Prostate gland (tissue), 2 donors: ENCODE measurements around the gene SUSD1. TPM values are rescaled to one million over a fixed set of nuclear protein-coding genes. Genes with fewer than 3 reads are reported as not detected.

ENCODE experiments used
- DNase-seq: peaks from one replicate; pipeline ENCODE4 v3.0.0-alpha.2; 2019; ENCODE audit warnings: low spot score
- H3K27ac ChIP-seq, 2 donors: fragments of 200-600 bp; sonication (generic); 2 replicates each; pipeline ENCODE4 v1.5.1; 2017 to 2019
- H3K27me3 ChIP-seq: fragments of 200-600 bp; sonication (generic); replicated peaks from 2 replicates; pipeline ENCODE4 v1.5.1; 2019; ENCODE audit not compliant: insufficient read depth
- H3K36me3 ChIP-seq, 2 donors: fragments of 200-600 bp; sonication (generic); 1 replicate in 1 of 2; 2 replicates in 1 of 2; pipeline versions ENCODE4 v1.5.1 to v1.8.1; 2017 to 2019
- H3K4me1 ChIP-seq: fragments of 200-600 bp; sonication (generic); replicated peaks from 2 replicates; pipeline ENCODE4 v1.5.1; 2019
- H3K4me3 ChIP-seq, 2 donors: fragments of 200-600 bp; sonication (generic); 2 replicates each; pipeline ENCODE4 v1.5.1; 2017 to 2019
- H3K9me3 ChIP-seq: fragments of 200-600 bp; sonication (generic); 2 replicates; pipeline ENCODE4 v1.5.1; 2017
- CTCF ChIP-seq, 4 experiments: fragments of 200-600 bp in 2 of 4; fragments of 450-650 bp in 2 of 4; sonication (generic) in 2 of 4; IDR thresholded peaks; 1 replicate in 3 of 4; 2 replicates in 1 of 4; pipeline ENCODE4 v1.5.1; 2016 to 2019; ENCODE audit warnings: antibody characterized with exemption in 4 of 4, mild to moderate bottlenecking in 2 of 4, moderate library complexity in 2 of 4
- POLR2A ChIP-seq: fragments of 450-650 bp; IDR thresholded peaks from one replicate; pipeline ENCODE4 v1.6.1; 2016; ENCODE audit warnings: antibody characterized with exemption, mild to moderate bottlenecking
- POLR2AphosphoS5 ChIP-seq: sonication (generic); formaldehyde crosslinking; IDR thresholded peaks from one replicate; pipeline ENCODE4 v1.6.1; 2017; ENCODE audit warnings: antibody characterized with exemption
- WGBS: methylation state at CpG from one replicate; pipeline ENCODE4 v1.1.5; 2018; 5-methylcytosine and 5-hydroxymethylcytosine counted together
- intact Hi-C: fragments of 100-400 bp; cut with DNase I; formaldehyde crosslinking; loops from one replicate; pipeline ENCODE4 v1.14.2; 2022
- total RNA-seq, 2 donors: library from RNA; depleted of rRNA; stranded (reverse); fragments of >200 nt; gene quantifications; one replicate each; pipeline ENCODE4 v1.1.0, GENCODE V29; 2016

The SUSD1 gene
- total RNA-seq, 2 donors from 2014 or later = 10.6 to 34.8 TPM

- TF ChIP-seq POLR2AphosphoS5 (no peak), POLR2A (no peak), CTCF (IDR thresholded peaks at IDR 0.05) (no peak)
- 63% methylated on average over 4 of the region's 4 CpGs for WGBS
- intact Hi-C loops = no loop called here
These were observed 159.9 kb downstream of the SUSD1 start for GRCh38 chr9:112015149-112015548.

GRCh38 chr9:112013266-112013665, 161.8 kb downstream of the SUSD1 start:
- intact Hi-C loops = no loop called here
- Histone ChIP-seq H3K4me1 (no peaks in the 10 kb centered on the region), H3K4me3 (no peak overlapping the region), H3K9me3 (no peaks in the 10 kb centered on the region), H3K27me3 (no peaks in the 10 kb centered on the region), H3K36me3 (no peaks in the 10 kb centered on the region), H3K27ac (peak overlapping the region in 1 of 2 donors; percentile 62)
- TF ChIP-seq POLR2A (no peak), POLR2AphosphoS5 (no peak), CTCF (IDR thresholded peaks at IDR 0.05) (no peak)
- WGBS = 94% methylated on average over 3 of the region's 3 CpGs
- no peak for DNase-seq

More at GRCh38 chr9:112015149-112015548, 159.9 kb downstream of the SUSD1 start:
- H3K36me3 ChIP-seq = no peaks in the 10 kb centered on the region
- no peak for DNase-seq
- no peaks in the 10 kb centered on the region for H3K9me3 ChIP-seq
- no peaks in the 10 kb centered on the region for H3K27me3 ChIP-seq
- no peak overlapping the region for H3K4me3 ChIP-seq
- no peaks in the 10 kb centered on the region for H3K4me1 ChIP-seq
- no peak overlapping the region for H3K27ac ChIP-seq

- Histone ChIP-seq H3K36me3 (no peaks in the 10 kb centered on the region), H3K27me3 (no peaks in the 10 kb centered on the region), H3K4me1 (no peaks in the 10 kb centered on the region), H3K9me3 (no peaks in the 10 kb centered on the region), H3K27ac (peak overlapping the region; percentile 56 to 62), H3K4me3 (no peak overlapping the region)
- DNase-seq = peak; percentile 63
- WGBS = 24% methylated on average over 4 of the region's 4 CpGs
- intact Hi-C loops = no loop called here
- TF ChIP-seq CTCF (IDR thresholded peaks at IDR 0.05) (no peak), POLR2AphosphoS5 (peak; percentile 20), POLR2A (no peak)
These were observed 162.8 kb downstream of the SUSD1 start for GRCh38 chr9:112012026-112012902.

- no peak for TF ChIP-seq CTCF (IDR thresholded peaks at IDR 0.05)
- TF ChIP-seq POLR2AphosphoS5 = no peak
- no peak for TF ChIP-seq POLR2A
- Histone ChIP-seq H3K27ac (no peak overlapping the region), H3K4me3 (no peak overlapping the region), H3K4me1 (no peaks in the 10 kb centered on the region), H3K9me3 (no peaks in the 10 kb centered on the region), H3K27me3 (no peaks in the 10 kb centered on the region), H3K36me3 (no peaks in the 10 kb centered on the region)
- intact Hi-C loops = no loop called here
- WGBS = 89% methylated on average over 3 of the region's 3 CpGs
- no peak for DNase-seq
These were observed 164.0 kb downstream of the SUSD1 start for GRCh38 chr9:112011051-112011620.
